HUES6 (cell line): ENCODE measurements around the gene FCER1A.

ENCODE experiments used
- H3K27ac ChIP-seq: 2 replicates; pipeline ENCODE4 v1.7.0; 2013; ENCODE audit warnings: low read depth, mild to moderate bottlenecking, low read length, inconsistent platforms
- H3K27me3 ChIP-seq: 2 replicates; pipeline ENCODE4 v1.6.1; 2013; ENCODE audit warnings: low read length; ENCODE audit not compliant: control insufficient read depth, insufficient read depth
- H3K36me3 ChIP-seq: 2 replicates; pipeline ENCODE4 v1.6.1; 2013; ENCODE audit warnings: low read length; ENCODE audit not compliant: control insufficient read depth, insufficient read depth
- H3K4me1 ChIP-seq: 2 replicates; pipeline ENCODE4 v1.6.1; 2013; ENCODE audit warnings: low read length; ENCODE audit not compliant: control insufficient read depth, insufficient read depth
- H3K4me3 ChIP-seq: 2 replicates; pipeline ENCODE4 v1.5.1; 2013; ENCODE audit warnings: low read depth, low read length
- H3K9ac ChIP-seq: one replicate; pipeline ENCODE4 v1.6.1; 2013; ENCODE audit warnings: mild to moderate bottlenecking, low read length
- H3K9me3 ChIP-seq: 2 replicates; pipeline ENCODE4 v1.6.1; 2013; ENCODE audit warnings: low read depth, low read length; ENCODE audit not compliant: control insufficient read depth, insufficient read depth

The FCER1A gene

DNA sequence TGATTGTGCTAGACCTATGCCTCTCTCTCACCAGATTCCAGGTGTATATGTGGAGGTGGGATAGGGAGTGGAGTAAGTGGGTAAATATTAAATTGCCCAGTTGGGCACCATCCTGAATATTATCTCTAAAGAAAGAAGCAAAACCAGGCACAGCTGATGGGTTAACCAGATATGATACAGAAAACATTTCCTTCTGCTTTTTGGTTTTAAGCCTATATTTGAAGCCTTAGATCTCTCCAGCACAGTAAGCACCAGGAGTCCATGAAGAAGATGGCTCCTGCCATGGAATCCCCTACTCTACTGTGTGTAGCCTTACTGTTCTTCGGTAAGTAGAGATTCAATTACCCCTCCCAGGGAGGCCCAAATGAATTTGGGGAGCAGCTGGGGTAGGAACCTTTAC, at the start of gene FCER1A:
Gene FCER1A (plus strand): TSS at position 242 of the 400 bp plus-strand sequence. CDS start 29 bp downstream, at position 271.
- Histone ChIP-seq H3K36me3 (no peaks in the 10 kb centered on the region), H3K27me3 (no peaks in the 10 kb centered on the region), H3K4me3 (no peak within 1 kb of the TSS), H3K27ac (no peak within 1 kb of the TSS), H3K9me3 (no peaks in the 10 kb centered on the region), H3K9ac (no peak within 1 kb of the TSS), H3K4me1 (0 out of 2 replicates have a peak, but pooled peaks cover under 1% of the 10 kb centered on the region)

DNA sequence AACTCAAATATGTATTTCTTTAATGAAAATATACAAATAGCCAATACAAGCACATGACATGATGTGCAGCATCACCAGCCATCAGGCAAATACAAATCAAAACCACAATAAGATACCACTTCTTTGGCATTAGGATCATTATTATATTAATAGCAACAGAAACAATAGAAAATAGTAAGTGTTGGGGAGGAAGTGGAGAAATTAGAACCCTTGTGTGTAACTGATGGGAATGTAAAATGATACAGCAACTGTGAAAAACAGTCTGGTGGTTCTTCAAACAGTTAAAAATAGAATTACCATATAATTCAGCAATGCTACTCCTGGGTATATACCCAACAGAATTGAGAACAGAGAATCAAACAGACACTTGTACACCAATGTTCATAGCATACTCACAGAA, 40.8 kb upstream of the FCER1A start:
- Histone ChIP-seq H3K27ac (no peak overlapping the region), H3K27me3 (no peaks in the 10 kb centered on the region), H3K4me3 (no peak overlapping the region), H3K36me3 (no peaks in the 10 kb centered on the region), H3K9ac (no peak overlapping the region), H3K9me3 (peaks cover 2% of the 10 kb centered on the region; the same call in 1 of the 2 replicates), H3K4me1 (no peaks in the 10 kb centered on the region)

DNA sequence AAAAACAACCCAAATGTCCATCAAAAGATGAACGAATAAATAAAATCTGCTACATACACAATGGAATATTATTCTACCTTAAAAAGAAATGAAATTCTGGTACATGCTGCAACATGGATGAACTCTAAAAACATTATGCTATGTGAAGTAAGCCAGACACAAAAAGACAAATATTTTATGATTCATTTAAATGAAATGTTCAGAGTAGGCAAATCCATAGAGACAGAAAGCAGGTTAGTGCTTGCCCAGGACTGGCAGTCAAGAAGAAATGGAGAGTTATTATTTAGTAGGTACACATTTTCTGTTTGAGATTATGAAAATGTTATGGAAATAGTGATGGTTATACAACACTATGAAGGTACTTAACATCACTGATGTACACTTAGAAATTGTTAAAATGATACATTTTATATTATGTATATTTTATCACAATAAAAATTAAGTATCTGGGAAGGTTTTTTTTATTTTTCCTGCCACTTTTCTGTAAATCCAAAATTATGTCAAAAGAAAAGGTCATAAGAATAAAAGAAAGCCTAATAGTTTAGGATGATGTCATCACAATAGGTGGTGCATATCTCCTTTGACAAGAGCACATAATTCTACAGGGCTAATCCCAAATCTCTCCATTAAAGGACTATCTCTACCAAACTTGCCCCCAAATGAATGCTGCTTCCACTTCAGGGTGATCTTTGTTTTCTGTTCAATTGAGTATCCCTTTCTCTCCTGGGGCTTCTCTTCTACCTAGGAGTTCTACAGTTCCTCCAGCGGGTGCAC, 40.2 kb upstream of the FCER1A start:
- Histone ChIP-seq H3K4me1 (no peaks in the 10 kb centered on the region), H3K27me3 (no peaks in the 10 kb centered on the region), H3K9ac (no peak overlapping the region), H3K36me3 (no peaks in the 10 kb centered on the region), H3K9me3 (peaks cover 2% of the 10 kb centered on the region; the same call in 1 of the 2 replicates), H3K27ac (no peak overlapping the region), H3K4me3 (no peak overlapping the region)

DNA sequence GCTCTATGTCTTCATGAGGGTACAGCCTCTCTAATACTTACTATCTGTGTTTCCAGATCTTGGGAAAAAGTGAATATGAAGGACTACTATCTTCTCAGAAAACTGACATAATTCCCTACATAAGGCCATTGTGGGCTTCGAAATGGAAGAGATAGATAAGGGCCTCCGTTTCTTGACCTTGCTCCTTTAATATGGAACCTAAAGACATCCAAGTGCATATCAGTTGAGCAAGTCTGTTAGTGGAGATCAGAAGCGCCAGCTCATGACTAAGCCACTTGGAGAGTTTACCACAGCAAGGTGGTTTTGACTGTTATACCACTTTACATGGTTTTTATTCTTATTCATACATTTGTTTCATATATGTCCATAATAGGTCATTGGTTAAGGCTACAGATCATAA, 35.3 kb upstream of the FCER1A start:
- H3K27ac ChIP-seq: no peak overlapping the region

DNA sequence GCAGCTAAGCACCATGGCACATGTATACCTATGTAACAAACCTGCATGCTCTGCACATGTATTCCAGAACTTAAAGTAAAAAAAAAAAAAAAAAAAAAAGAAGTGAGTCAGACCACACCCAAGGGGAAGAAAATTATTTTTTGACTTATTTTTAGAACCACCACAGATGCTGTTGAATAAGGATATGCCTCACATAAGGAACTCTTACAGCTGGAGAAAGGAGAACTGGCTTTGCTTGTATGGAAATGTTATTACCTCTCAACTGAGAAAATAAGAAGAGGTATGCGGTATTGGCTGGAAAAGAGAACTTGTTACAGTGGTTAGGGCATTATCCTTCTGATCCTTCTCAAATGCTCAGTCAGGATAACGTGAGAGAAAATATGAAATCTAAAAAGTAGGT, 27.5 kb upstream of the FCER1A start:
- H3K9me3 ChIP-seq: no peaks in the 10 kb centered on the region
- H3K9ac ChIP-seq: no peak overlapping the region
- H3K36me3 ChIP-seq: no peaks in the 10 kb centered on the region
- H3K4me3 ChIP-seq: no peak overlapping the region
- no peaks in the 10 kb centered on the region for H3K27me3 ChIP-seq
- H3K4me1 ChIP-seq: no peaks in the 10 kb centered on the region
- no peak overlapping the region for H3K27ac ChIP-seq

More for the DNA sequence above, 35.3 kb upstream of the FCER1A start:
- H3K4me1 ChIP-seq: no peaks in the 10 kb centered on the region
- no peaks in the 10 kb centered on the region for H3K9me3 ChIP-seq
- no peak overlapping the region for H3K4me3 ChIP-seq
- H3K9ac ChIP-seq: no peak overlapping the region
- H3K27me3 ChIP-seq: no peaks in the 10 kb centered on the region
- H3K36me3 ChIP-seq: no peaks in the 10 kb centered on the region

DNA sequence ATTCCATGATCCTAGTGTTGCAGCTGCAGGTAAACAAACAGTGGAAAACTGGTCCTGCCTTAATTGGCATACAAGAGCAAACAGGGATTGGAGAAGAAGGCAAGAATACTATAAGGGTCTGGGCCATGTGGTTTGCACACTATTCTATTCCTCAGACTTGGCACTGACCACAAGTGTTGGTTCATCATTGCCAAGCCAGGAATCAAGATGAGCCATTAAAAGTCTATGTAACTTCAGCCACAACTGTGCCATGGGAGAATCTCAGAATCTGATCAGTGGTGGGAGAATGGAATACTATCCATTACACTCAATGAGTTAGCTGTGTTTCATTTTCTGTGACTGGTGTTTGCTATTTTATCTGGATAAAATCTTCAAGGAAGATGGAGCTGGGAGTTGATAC, 26.2 kb upstream of the FCER1A start:
- H3K27ac ChIP-seq: no peak overlapping the region
- no peak overlapping the region for H3K4me3 ChIP-seq
- H3K27me3 ChIP-seq: no peaks in the 10 kb centered on the region
- H3K9me3 ChIP-seq: no peaks in the 10 kb centered on the region
- H3K9ac ChIP-seq: no peak overlapping the region
- no peaks in the 10 kb centered on the region for H3K4me1 ChIP-seq
- no peaks in the 10 kb centered on the region for H3K36me3 ChIP-seq

DNA sequence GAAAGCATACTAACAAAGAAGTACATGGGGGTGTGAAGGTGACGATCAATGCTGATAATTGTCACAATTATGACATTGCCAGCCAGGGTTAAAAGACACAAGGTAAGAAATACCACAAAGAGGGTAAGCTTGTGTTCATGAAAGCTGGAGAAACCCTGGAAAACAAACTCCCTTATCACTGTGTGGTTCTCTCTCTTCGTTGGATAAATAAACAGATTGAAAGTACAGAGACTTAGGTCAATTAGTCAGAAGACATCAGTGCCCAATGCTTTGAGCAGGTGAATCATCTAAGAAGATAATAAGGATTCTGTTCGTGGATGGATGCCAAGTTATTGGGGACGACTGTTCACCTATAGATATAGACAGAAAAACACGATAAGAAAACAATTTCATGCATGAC, 22.4 kb upstream of the FCER1A start:
- no peaks in the 10 kb centered on the region for H3K36me3 ChIP-seq
- no peak overlapping the region for H3K27ac ChIP-seq
- H3K4me3 ChIP-seq: no peak overlapping the region
- H3K9ac ChIP-seq: no peak overlapping the region
- no peaks in the 10 kb centered on the region for H3K9me3 ChIP-seq
- peaks cover 3% of the 10 kb centered on the region; the same call in 1 of the 2 replicates for H3K4me1 ChIP-seq
- H3K27me3 ChIP-seq: no peaks in the 10 kb centered on the region

DNA sequence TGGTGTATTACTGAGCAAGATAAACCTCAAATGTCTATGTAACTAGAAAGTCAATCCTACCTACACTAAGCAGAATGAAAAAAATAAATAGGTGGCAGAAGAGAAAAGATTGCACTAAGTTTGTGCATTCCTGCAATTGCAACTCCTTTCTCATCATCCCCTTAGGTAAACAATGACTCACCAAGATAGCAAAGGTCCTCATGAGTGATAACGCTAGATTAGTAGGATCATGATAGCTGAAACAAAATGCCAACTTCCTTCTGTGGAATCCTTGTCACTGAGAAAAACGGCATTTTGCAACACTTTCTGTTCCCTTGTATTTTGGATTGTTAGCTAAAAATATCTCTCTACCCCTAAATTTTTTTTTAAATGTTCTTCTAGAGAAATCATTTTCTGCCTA, 20.0 kb upstream of the FCER1A start:
- Histone ChIP-seq H3K27ac (no peak overlapping the region), H3K36me3 (no peaks in the 10 kb centered on the region), H3K27me3 (no peaks in the 10 kb centered on the region), H3K4me1 (peaks cover 3% of the 10 kb centered on the region; the same call in 1 of the 2 replicates), H3K9ac (no peak overlapping the region), H3K9me3 (no peaks in the 10 kb centered on the region), H3K4me3 (no peak overlapping the region)

DNA sequence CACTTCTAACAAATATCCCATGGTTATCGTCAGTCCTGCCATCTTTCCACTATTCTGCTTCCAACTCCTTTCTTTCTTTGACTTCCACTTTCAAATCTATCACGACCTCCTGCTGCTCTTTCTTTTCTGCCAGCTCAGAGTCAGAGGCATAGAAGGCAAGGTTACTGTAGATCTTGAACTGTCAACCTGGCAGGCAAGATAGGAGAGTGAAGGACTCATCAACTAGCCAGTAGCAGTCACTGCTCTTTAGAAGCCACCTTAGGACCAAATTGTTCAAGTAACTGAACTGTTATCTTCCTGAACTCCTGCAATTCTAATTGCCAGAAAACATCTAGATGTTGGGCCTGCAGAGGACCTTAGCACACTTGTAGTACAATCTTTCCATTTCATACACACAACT, 13.1 kb upstream of the FCER1A start:
- no peak overlapping the region for H3K9ac ChIP-seq
- no peaks in the 10 kb centered on the region for H3K4me1 ChIP-seq
- H3K36me3 ChIP-seq: no peaks in the 10 kb centered on the region
- no peak overlapping the region for H3K4me3 ChIP-seq
- H3K27ac ChIP-seq: no peak overlapping the region
- no peaks in the 10 kb centered on the region; the same call in 1 of the 2 replicates for H3K27me3 ChIP-seq
- no peaks in the 10 kb centered on the region for H3K9me3 ChIP-seq

DNA sequence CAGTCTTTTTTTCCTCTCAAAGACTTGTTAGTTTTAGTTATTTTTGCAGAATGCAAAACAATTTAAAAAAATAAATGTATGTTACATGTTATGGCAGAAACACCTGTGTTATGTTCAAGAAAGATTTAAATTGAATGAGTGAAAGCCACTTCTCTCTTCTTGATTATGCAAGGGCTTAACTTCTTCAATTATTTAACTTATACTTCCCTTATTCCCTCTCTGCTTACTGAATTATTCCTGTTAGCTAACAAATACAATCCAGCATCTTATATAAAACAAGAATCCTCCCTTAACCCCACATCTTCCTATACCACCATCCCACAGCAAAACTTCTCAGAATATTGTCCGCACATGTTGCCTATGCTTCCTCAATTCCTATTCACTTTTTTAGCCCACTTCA, 10.7 kb upstream of the FCER1A start:
- Histone ChIP-seq H3K27me3 (no peaks in the 10 kb centered on the region; the same call in 1 of the 2 replicates), H3K9ac (no peak overlapping the region), H3K4me3 (no peak overlapping the region), H3K4me1 (no peaks in the 10 kb centered on the region), H3K9me3 (no peaks in the 10 kb centered on the region), H3K36me3 (no peaks in the 10 kb centered on the region), H3K27ac (no peak overlapping the region)

DNA sequence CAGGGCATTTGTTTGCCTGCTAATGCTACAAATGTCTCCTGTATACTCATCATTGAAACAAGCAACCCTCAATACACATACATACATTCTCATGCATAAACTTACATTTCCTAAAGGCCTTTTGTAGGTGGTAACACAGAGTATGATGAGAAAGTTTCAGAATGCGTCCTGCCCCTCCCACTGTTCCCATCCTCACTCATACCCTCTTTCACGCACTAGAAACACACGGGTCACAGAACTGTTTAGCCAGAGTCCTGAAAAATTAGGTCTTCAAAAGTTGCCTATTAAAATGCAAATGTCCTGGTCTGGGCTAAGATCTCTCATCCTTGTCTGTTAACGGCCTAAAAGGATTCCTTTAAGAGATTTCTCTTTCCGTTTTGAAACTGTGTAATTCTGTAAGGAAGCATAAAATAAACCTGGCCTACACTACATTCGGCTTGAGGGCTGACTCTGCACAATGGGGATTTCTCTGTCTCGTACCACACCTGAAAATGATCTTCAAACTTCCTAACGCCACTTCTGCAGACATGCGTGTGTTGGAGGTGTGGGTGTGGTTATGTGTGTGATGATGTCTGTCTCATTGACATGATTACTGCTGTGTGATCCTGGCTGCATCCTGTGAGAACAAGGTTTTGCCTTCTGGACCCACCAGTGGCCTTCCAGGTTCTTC, 5.3 kb upstream of the FCER1A start:
- Histone ChIP-seq H3K4me3 (no peak overlapping the region), H3K4me1 (no peaks in the 10 kb centered on the region), H3K27ac (no peak overlapping the region), H3K27me3 (no peaks in the 10 kb centered on the region; the same call in 1 of the 2 replicates), H3K9ac (no peak overlapping the region), H3K9me3 (no peaks in the 10 kb centered on the region), H3K36me3 (no peaks in the 10 kb centered on the region)
